Measurements from ENCODE around the gene FN3KRP.
A peak's percentile ranks its signal among the peaks of the same experiment; 100 is the strongest.

The FN3KRP gene

DNA sequence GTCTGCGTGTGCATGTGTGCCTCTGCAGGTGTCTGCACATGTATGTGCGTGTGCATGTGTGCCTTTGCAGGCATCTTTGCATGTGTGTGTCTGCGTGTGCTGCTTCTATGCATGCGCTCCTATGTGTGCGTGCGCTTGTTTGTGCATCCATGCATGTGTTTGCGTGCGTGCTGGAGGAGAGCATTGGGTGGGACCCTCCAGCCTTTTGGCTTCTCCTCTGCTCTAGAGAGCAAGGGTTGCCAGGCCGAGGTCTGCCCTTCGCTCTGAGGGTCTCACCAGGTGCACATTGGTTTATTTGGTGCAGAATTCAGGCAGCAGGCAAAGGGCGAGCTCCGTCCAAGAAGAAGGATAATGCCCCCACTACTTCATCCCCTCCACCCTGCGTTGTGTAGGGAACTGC lies 17.0 kb upstream of the FN3KRP start:
- peak overlapping the region; percentile 88 for H3K4me3 ChIP-seq (ENCODE audit: low read length)
- H3K9me3 ChIP-seq (replicated peaks; ENCODE audit: low read length): no peaks in the 10 kb centered on the region
- H3K27me3 ChIP-seq (ENCODE audit: control insufficient read depth, insufficient read depth, low read length): no peaks in the 10 kb centered on the region
- H3K4me2 ChIP-seq (ENCODE audit: low read length): peak overlapping the region; percentile 99
- H3K9ac ChIP-seq (ENCODE audit: low read depth, low read length): no peak overlapping the region
- peaks cover 14% of the 10 kb centered on the region for H3K4me1 ChIP-seq (ENCODE audit: control insufficient read depth, insufficient read depth, low read length)
- no peaks in the 10 kb centered on the region for H3K36me3 ChIP-seq (ENCODE audit: insufficient read depth, low read length)

DNA sequence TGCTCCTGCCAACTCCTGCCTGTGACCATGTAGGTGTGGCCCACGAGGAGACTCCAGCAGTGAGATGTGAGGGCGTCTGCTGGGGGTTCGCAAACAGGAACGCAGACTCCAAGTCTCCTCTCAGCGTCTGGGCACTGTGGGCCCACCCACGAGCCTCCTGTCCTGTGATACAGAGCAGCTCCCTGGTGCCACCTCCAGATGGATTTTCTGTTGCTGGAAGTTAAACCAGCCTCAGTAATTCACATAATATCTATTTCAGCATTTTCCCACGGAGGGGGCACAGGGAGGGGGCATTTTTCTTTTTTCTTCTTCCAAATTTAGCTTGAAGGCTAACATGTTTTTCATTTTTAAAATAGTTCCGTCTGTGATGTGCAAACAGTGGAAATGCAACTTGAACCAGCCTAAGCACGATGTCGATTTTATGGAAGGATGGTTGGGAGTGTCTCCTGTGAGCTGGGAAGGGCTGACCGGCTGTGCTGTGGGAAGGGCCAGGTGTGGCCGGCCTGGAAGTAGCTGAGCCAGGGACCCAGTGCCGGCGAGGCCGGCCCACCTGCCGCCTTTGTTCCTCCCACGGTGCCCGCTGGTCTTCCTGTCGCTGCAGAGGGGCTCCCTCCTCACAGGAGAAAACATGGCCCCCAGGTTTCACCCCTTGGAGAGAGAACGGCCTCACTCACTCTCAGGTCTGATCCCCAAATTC lies 14.1 kb upstream of the FN3KRP start:
- no peaks in the 10 kb centered on the region for H3K36me3 ChIP-seq (ENCODE audit: insufficient read depth, low read length)
- no peak overlapping the region for H3K9ac ChIP-seq (ENCODE audit: low read depth, low read length)
- no peak overlapping the region for H3K4me3 ChIP-seq (ENCODE audit: low read length)
- no peaks in the 10 kb centered on the region for H3K27me3 ChIP-seq (ENCODE audit: control insufficient read depth, insufficient read depth, low read length)
- H3K4me1 ChIP-seq (ENCODE audit: control insufficient read depth, insufficient read depth, low read length): peaks cover 10% of the 10 kb centered on the region
- no peaks in the 10 kb centered on the region for H3K9me3 ChIP-seq (replicated peaks; ENCODE audit: low read length)
- H3K4me2 ChIP-seq (ENCODE audit: low read length): no peak overlapping the region

DNA sequence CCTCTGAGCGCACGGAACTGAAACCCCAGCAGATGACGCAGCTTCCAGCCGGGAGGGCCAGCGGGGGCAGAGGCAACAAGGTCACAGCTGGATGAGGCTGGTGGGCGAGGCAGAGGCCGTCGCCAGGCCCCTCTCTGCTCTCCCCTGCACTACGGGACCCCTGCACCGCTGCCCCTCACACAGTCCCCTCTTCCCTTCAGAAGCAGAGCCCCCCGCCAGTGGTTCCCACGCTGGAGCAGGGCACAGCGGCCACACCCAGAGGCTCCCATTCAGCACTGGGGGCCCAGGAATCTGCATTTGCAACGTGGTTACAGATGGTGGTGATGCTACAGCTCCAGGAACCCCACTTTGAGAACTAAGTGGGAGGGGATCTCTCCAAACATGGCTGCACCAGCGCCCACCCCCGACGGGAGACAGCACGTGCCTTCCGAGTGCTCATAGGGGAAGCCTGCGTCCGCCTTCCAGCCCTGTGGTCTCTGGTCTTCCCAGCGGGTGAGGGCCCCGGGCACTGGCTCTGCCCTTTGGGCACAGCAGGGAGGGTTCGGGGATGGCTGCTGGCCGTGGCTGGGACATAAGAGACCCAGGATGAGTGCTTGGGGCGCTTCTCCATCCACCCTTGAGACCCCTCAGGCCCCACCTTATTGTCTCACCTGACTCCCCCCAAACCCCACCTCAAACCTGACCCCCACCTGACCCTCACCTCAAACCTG lies 13.3 kb upstream of the FN3KRP start:
- H3K27me3 ChIP-seq (ENCODE audit: control insufficient read depth, insufficient read depth, low read length): no peaks in the 10 kb centered on the region
- H3K4me3 ChIP-seq (ENCODE audit: low read length): no peak overlapping the region
- no peaks in the 10 kb centered on the region for H3K9me3 ChIP-seq (replicated peaks; ENCODE audit: low read length)
- H3K36me3 ChIP-seq (ENCODE audit: insufficient read depth, low read length): no peaks in the 10 kb centered on the region
- H3K9ac ChIP-seq (ENCODE audit: low read depth, low read length): no peak overlapping the region
- peaks cover 11% of the 10 kb centered on the region for H3K4me1 ChIP-seq (ENCODE audit: control insufficient read depth, insufficient read depth, low read length)
- H3K4me2 ChIP-seq (ENCODE audit: low read length): no peak overlapping the region

DNA sequence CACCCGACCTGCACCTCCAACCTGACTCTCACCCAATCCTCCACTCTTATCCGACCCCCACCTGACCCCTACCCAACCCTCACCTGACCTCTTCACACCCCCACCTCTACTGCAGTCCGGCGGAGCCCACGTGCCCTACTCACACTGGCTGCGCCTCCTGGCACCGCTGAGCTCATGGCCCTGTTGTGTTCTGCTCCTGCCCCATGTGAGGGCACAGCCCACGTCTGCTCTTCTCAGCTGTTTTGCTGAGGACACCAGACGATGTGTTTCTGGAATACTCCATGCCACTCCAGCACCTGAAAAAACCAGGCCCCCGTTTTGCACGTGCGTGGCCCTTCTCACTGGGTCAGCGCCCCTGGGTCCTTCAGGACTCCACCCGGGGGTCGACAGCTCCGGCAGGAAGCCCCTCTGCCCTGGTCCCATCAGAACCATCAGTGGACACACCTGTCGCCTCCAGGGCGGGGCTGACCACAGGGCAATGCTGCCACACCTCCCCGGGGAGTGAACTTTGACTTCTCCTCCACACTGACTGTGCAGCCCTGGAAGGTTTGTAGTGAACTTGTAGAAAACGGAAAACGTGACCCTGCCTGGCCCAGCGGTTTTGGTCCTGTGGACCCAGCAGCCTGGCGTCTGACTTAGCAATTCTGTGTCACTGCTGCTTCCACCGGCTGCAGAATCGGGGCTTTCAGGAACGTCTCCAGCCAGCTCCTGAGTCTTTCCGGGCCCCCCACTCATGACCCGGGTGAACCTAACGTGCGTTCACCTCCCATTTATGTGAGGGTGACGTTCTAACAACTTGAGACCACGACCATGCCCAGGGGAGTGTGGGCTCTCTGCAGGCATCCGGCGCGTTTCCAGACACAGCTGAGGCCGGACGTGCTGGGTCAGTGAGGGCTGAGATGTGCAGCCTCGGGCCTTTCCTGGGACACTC lies 12.3 kb upstream of the FN3KRP start:
- H3K4me3 ChIP-seq (ENCODE audit: low read length): no peak overlapping the region
- no peak overlapping the region for H3K9ac ChIP-seq (ENCODE audit: low read depth, low read length)
- no peaks in the 10 kb centered on the region for H3K36me3 ChIP-seq (ENCODE audit: insufficient read depth, low read length)
- H3K9me3 ChIP-seq (replicated peaks; ENCODE audit: low read length): no peaks in the 10 kb centered on the region
- peaks cover 8% of the 10 kb centered on the region for H3K4me1 ChIP-seq (ENCODE audit: control insufficient read depth, insufficient read depth, low read length)
- H3K4me2 ChIP-seq (ENCODE audit: low read length): no peak overlapping the region
- no peaks in the 10 kb centered on the region for H3K27me3 ChIP-seq (ENCODE audit: control insufficient read depth, insufficient read depth, low read length)

DNA sequence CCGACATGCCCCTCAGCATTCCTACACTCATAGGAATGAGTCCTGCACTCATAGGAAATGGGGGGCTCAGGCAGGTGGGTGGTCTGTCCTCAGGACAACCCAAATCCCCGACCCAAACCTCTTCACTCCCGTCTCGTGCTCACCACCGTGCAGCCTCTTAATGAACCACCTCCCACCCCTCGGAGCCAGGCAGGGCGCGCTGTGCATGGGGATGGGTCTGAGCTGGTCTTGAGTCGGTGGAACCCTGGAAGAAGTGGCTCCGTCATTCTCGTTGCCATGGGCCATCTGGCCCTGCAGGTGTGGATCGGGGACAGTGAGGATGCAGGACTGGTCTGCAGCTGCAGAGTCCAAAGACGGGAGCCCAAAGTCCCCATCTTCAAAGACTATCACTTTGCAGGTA lies 11.6 kb upstream of the FN3KRP start:
- Histone ChIP-seq H3K27me3 (ENCODE audit: control insufficient read depth, insufficient read depth, low read length) (no peaks in the 10 kb centered on the region), H3K9ac (ENCODE audit: low read depth, low read length) (no peak overlapping the region), H3K36me3 (ENCODE audit: insufficient read depth, low read length) (no peaks in the 10 kb centered on the region), H3K4me2 (ENCODE audit: low read length) (no peak overlapping the region), H3K4me3 (ENCODE audit: low read length) (no peak overlapping the region), H3K4me1 (ENCODE audit: control insufficient read depth, insufficient read depth, low read length) (peaks cover 5% of the 10 kb centered on the region), H3K9me3 (replicated peaks; ENCODE audit: low read length) (no peaks in the 10 kb centered on the region)

DNA sequence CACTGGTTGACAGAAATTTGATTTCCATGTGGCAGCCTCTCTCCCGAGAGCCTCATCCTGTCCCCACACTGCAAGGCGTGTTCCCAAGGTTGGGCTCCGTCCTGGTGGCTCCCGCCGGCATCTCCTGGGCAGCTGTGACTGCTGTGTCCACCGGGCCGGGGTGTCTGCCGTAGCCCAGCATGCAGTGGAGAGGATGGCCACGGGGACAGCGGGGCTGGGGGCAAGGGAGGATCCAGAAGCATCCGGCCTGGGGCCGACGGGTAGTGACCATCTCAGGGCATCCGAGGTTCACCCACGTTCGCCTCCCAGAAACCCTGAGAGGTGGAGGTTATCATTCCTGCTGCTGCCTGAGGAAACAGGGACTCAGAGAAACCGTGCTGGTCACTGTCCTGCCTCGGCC lies 10.8 kb upstream of the FN3KRP start:
- Histone ChIP-seq H3K9me3 (replicated peaks; ENCODE audit: low read length) (no peaks in the 10 kb centered on the region), H3K36me3 (ENCODE audit: insufficient read depth, low read length) (no peaks in the 10 kb centered on the region), H3K4me2 (ENCODE audit: low read length) (no peak overlapping the region), H3K4me1 (ENCODE audit: control insufficient read depth, insufficient read depth, low read length) (peaks cover 5% of the 10 kb centered on the region), H3K27me3 (ENCODE audit: control insufficient read depth, insufficient read depth, low read length) (peaks cover 7% of the 10 kb centered on the region), H3K4me3 (ENCODE audit: low read length) (no peak overlapping the region), H3K9ac (ENCODE audit: low read depth, low read length) (no peak overlapping the region)

DNA sequence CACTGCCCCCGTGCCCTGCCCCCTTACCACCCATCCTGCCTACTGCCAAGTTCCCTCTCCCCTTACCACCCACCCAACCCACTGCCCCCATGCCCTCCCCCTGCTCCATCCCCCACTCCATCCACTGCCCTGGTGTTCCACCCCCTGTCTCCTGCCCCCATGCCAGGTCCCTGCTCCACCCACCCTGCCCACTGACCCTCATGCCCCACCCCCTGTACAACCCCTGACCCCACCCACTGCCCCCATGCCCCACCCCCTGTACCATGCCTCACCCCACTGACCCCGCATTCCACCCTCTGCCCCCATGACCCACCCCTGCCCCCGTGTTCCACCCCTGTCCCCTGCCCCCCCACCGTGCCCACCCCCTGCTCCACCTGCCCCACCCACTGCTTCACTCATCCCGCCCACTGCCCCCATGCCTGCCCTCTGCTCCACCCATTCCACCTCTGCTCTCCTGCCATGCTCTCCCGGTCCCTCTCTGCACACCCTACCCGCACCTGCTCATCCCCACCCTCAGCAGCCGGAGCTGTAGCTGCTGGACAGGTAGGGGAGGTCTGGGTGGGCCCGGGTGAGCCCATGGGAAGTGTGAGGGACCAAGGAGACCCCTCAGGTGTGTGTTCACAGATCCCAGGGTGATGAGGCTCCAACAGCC lies 7.4 kb upstream of the FN3KRP start:
- Histone ChIP-seq H3K4me3 (ENCODE audit: low read length) (no peak overlapping the region), H3K4me2 (ENCODE audit: low read length) (no peak overlapping the region), H3K4me1 (ENCODE audit: control insufficient read depth, insufficient read depth, low read length) (peaks cover 5% of the 10 kb centered on the region), H3K9me3 (replicated peaks; ENCODE audit: low read length) (no peaks in the 10 kb centered on the region), H3K9ac (ENCODE audit: low read depth, low read length) (no peak overlapping the region), H3K36me3 (ENCODE audit: insufficient read depth, low read length) (no peaks in the 10 kb centered on the region), H3K27me3 (ENCODE audit: control insufficient read depth, insufficient read depth, low read length) (peaks cover 9% of the 10 kb centered on the region)

DNA sequence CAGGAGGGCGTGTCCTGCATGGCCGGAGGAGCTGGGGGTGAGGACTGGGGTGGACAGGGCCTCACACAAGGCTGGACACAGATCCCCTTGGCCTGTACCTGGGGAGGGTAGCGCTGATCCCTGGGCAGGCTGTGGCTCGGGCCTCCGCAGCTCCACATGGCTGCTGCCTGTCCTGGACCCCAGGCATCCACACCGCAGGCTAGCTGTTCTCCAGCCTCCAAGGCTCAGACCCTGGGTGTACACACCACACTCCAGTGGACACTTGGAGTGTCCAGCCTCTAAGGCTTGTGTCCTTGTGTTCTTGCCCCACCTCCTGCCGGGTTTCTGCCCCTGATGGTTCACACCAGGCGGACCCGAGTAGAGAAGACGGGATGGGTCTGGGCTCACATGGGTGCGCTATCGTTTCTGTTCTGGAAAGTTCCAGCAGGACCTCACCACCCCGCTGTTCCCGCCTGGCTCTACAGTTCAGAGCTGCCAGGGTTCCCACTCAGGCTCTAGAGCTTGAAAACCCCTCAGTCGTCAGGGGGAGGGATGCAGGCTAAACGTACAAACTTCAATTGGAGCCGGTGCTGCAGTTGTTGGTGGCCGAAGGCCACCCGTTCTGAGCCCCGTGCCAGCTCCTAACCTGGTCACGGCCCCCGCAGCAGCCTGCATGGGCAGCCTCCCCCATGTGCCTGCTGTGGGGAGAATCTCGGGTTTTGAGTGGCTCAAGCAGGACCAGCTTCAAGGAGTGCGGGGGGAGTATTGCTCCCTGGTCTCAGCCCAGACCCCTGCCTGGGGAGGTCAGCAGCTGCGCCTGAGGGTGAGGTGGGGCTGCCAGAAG lies 6.6 kb upstream of the FN3KRP start:
- no peak overlapping the region for H3K9ac ChIP-seq (ENCODE audit: low read depth, low read length)
- no peak overlapping the region for H3K4me2 ChIP-seq (ENCODE audit: low read length)
- H3K4me3 ChIP-seq (ENCODE audit: low read length): no peak overlapping the region
- peaks cover 9% of the 10 kb centered on the region for H3K27me3 ChIP-seq (ENCODE audit: control insufficient read depth, insufficient read depth, low read length)
- peaks cover 5% of the 10 kb centered on the region for H3K4me1 ChIP-seq (ENCODE audit: control insufficient read depth, insufficient read depth, low read length)
- H3K36me3 ChIP-seq (ENCODE audit: insufficient read depth, low read length): no peaks in the 10 kb centered on the region
- no peaks in the 10 kb centered on the region for H3K9me3 ChIP-seq (replicated peaks; ENCODE audit: low read length)

DNA sequence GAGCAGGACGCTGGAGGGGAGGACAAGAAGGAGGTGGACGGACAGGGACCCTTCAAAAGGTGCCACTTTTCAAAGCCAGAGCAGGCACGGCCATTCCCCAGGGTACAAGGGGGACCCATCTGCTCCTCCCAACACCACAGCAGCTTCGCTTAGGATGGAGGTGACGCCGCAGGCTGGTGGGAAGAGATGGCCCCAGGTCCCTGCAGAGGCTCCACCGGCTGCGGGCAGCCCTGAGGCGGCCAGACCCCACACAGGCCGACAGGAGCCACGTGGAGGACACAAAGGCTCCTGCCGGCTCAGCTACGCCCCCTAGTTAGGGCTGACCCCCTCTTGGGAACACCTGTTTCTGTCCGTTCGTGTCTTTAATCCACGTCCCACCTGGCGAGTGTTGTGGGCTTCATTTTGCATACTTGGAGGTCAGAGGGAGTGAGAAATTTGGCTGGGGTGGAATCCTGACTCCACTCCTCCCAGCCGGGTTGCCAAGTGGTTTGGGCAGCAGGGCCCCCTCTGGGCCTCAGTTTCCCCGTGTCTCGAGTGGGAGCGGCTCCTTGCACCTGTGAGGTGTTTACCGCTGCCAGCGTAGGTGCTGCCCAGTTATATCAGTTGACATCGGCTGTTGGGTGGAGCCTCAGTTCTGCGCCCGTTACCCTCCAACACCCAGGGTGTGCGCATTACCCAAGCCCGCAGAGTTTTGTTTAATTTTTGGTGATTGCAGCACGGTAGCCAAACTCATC lies 5.8 kb upstream of the FN3KRP start:
- Histone ChIP-seq H3K4me3 (ENCODE audit: low read length) (no peak overlapping the region), H3K27me3 (ENCODE audit: control insufficient read depth, insufficient read depth, low read length) (peaks cover 9% of the 10 kb centered on the region), H3K4me1 (ENCODE audit: control insufficient read depth, insufficient read depth, low read length) (peaks cover 5% of the 10 kb centered on the region), H3K9ac (ENCODE audit: low read depth, low read length) (no peak overlapping the region), H3K4me2 (ENCODE audit: low read length) (no peak overlapping the region), H3K36me3 (ENCODE audit: insufficient read depth, low read length) (no peaks in the 10 kb centered on the region), H3K9me3 (replicated peaks; ENCODE audit: low read length) (no peaks in the 10 kb centered on the region)

DNA sequence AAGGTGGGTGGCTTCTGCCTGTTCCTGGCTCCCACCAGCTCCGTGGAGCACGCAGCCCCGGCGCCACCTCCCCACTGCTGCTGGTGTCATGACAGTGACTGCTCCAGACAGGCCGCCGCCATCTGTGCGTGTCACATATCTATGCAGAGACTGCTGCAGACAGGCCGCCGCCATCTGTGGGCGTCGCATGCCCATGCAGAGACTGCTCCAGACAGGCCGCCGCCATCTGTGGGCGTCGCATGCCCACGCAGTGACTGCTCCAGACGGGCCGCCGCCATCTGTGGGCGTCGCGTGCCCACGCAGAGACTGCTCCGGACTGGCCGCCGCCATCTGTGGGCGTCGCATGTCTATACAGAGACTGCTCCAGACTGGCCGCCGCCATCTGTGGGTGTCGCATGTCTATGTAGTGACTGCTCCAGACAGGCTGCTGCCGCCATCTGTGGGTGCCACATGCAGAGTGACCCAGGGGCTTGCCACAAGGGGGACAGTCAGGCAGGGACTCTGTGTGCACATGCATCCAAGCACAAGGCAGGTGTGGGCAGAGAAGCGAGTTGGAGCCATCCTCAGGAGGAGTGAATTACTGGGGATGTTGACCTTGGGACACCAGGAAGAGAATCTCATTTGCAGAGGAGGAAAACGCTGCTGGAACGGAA lies 3.3 kb upstream of the FN3KRP start:
- Histone ChIP-seq H3K27me3 (ENCODE audit: control insufficient read depth, insufficient read depth, low read length) (peaks cover 9% of the 10 kb centered on the region), H3K9me3 (replicated peaks; ENCODE audit: low read length) (no peaks in the 10 kb centered on the region), H3K36me3 (ENCODE audit: insufficient read depth, low read length) (no peaks in the 10 kb centered on the region), H3K4me3 (ENCODE audit: low read length) (no peak overlapping the region), H3K9ac (ENCODE audit: low read depth, low read length) (no peak overlapping the region), H3K4me1 (ENCODE audit: control insufficient read depth, insufficient read depth, low read length) (peaks cover 13% of the 10 kb centered on the region), H3K4me2 (ENCODE audit: low read length) (no peak overlapping the region)
